ENCODE data around the gene FAM76B. TPM values are rescaled to one million over a fixed set of nuclear protein-coding genes. Genes with fewer than 3 reads are reported as not detected.

FAM76B gene
- total RNA-seq, 1 donor from 2014 or later, result 53.0 TPM

DNA sequence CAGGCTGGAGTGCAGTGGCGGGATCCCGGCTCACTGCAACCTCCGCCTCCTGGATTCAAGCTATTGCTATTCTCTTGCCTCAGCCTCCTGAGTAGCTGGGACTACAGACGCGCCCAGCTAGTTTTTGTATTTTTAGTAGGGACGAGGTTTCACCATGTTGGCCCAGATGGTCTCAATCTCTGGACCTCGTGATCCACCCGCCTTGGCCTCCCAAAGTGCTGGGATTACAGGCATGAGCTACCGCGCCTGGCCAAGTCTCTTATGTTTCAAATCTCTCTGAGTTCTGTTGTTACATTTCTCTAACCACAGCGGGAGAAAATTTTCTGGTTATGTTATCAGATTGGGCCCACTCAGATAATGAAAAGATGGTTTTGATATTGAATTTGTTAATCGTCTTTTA is 10.9 kb upstream of the FAM76B start:
- intact Hi-C loops (cut with micrococcal nuclease), result no loop called here
- no peak for ATAC-seq (ENCODE audit: low read depth)
- H3K36me3 Mint-ChIP-seq (ENCODE audit: low read depth), result peaks cover 47% of the 10 kb centered on the region
- no peak for TF ChIP-seq CTCF (IDR thresholded peaks at IDR 0.05)
- no peak overlapping the region for H3K27ac Mint-ChIP-seq
- no peak overlapping the region for H3K4me3 Mint-ChIP-seq
- no peak for DNase-seq
- H3K27me3 Mint-ChIP-seq, result no peaks in the 10 kb centered on the region
- H3K4me1 Mint-ChIP-seq, result no peaks in the 10 kb centered on the region
- POLR2A ChIA-PET, result interaction anchor here (0.7 kb wide), 1 partner anchor 28 kb away, joined by 7 read pairs; no protein-coding TSS in a partner anchor
- no peaks in the 10 kb centered on the region for H3K9me3 Mint-ChIP-seq
- CTCF ChIA-PET, result no interaction called here

DNA sequence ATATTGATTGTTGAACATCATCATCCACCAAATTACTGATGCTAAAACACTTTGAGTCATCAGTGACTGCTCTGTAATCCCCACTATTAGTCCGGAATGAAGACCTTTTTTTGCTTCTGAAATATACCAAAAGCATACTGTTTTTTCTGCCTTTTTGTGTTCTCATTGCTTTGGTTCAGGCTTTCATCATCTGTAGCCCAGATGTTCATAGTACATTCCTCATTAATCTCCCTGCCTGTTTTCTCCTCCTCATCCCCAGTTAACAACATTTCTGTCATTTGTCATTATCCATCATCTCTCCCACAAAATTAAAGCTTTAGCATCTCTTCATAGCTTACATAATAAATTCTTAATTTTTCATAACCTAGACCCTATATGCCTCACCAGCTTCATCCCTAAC is 10.0 kb upstream of the FAM76B start:
- intact Hi-C loops (cut with micrococcal nuclease), result loop anchor here (2.0 kb wide), 1 partner anchor 13 kb away; no protein-coding TSS in a partner anchor
- CTCF ChIA-PET, result no interaction called here
- peaks cover 45% of the 10 kb centered on the region for H3K36me3 Mint-ChIP-seq (ENCODE audit: low read depth)
- TF ChIP-seq CTCF (IDR thresholded peaks at IDR 0.05), result no peak
- H3K9me3 Mint-ChIP-seq, result no peaks in the 10 kb centered on the region
- peaks cover 5% of the 10 kb centered on the region for H3K4me1 Mint-ChIP-seq
- no peak overlapping the region for H3K27ac Mint-ChIP-seq
- POLR2A ChIA-PET, result no interaction called here
- no peak for DNase-seq
- ATAC-seq (ENCODE audit: low read depth), result no peak
- H3K4me3 Mint-ChIP-seq, result no peak overlapping the region
- H3K27me3 Mint-ChIP-seq, result no peaks in the 10 kb centered on the region

DNA sequence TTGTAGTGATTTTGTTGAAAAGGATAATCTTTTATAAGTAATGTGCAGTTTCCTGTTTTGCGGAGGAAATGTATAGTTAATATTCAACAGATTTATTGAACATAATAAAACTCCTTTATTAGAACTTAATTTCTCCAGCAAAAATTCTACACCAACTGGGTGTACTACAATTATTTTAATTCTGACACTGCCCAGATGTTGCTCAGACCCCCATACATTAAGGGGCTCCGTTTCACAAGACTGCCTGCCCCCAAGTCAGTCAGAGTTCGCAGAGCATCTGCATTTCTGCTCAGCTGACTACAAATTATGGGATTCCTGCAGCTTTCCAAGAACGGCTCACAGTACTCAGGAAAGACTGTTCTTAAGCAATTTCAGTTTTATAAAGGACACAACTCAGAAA is 6.9 kb upstream of the FAM76B start:
- Mint-ChIP-seq H3K9me3 (no peaks in the 10 kb centered on the region), H3K36me3 (ENCODE audit: low read depth) (peaks cover 26% of the 10 kb centered on the region), H3K27me3 (no peaks in the 10 kb centered on the region), H3K4me1 (peaks cover 26% of the 10 kb centered on the region), H3K27ac (no peak overlapping the region), H3K4me3 (no peak overlapping the region)
- no peak for TF ChIP-seq CTCF (IDR thresholded peaks at IDR 0.05)
- DNase-seq (no peak), ATAC-seq (ENCODE audit: low read depth) (no peak)
- ChIA-PET CTCF (no interaction called here), POLR2A (no interaction called here)
- intact Hi-C loops (cut with micrococcal nuclease), result no loop called here

DNA sequence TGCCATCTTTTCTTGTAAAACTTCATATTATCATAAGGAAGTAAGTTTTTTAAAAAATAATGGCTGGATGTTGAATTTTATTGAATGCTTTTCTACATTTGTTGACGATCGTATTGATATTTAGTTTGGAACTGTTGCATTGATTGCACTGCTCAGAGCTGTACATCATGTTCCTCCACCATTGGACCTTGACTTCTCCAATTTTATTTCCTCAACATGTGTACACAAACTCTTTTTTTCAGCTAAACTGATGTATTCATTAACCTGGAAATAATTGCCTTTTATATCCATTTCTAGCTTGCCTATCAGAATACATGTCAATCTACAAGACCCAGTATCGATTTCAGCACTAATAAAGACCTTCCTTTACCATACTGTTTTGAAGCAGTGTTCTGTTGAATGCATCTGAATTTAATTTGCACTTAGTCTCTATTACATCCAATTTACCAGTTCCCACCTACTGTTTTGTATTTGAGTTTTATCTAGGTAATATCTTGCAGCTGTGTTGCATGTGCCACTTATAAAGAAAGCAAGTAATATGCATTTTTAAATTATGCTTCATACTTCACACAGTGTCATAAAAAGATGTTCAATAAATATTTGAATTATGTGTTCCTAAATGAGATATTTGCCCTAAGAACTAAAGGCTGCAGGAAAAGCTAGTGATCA is 6.2 kb upstream of the FAM76B start:
- no peak overlapping the region for H3K27ac Mint-ChIP-seq
- no peaks in the 10 kb centered on the region for H3K9me3 Mint-ChIP-seq
- ChIA-PET CTCF (interaction anchor here (0.6 kb wide), 1 partner anchor 1283 kb away, joined by 3 read pairs; no protein-coding TSS in a partner anchor), POLR2A (no interaction called here)
- no peaks in the 10 kb centered on the region for H3K27me3 Mint-ChIP-seq
- peaks cover 23% of the 10 kb centered on the region for H3K36me3 Mint-ChIP-seq (ENCODE audit: low read depth)
- ATAC-seq (ENCODE audit: low read depth), result no peak
- DNase-seq, result no peak
- H3K4me3 Mint-ChIP-seq, result no peak overlapping the region
- TF ChIP-seq CTCF (IDR thresholded peaks at IDR 0.05), result no peak
- intact Hi-C loops (cut with micrococcal nuclease), result no loop called here
- H3K4me1 Mint-ChIP-seq, result peaks cover 32% of the 10 kb centered on the region

DNA sequence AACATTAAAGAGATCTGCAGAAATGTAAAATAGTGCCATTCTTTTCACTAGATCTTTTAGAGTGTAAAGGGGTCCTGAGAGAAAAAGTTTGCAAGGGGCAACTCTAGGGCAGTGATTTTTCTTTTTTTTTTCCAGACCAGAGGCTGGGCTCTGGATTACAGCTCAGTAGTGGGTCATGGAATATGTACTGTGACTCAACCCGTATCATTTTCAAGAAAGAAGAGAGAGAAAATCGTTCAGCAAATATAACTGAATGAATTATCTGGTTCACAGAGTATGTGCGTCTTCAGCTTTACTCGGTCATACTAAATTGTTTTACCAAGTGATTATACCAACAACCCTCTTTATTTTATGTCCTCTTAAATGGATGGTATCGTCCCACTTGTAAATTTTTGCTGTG is 4.5 kb upstream of the FAM76B start:
- CTCF ChIA-PET, result no interaction called here
- Mint-ChIP-seq H3K9me3 (no peaks in the 10 kb centered on the region), H3K4me3 (no peak overlapping the region), H3K36me3 (ENCODE audit: low read depth) (peaks cover 19% of the 10 kb centered on the region), H3K27ac (no peak overlapping the region), H3K27me3 (no peaks in the 10 kb centered on the region), H3K4me1 (peaks cover 34% of the 10 kb centered on the region)
- ATAC-seq (ENCODE audit: low read depth), result no peak
- TF ChIP-seq CTCF (IDR thresholded peaks at IDR 0.05), result no peak
- POLR2A ChIA-PET, result no interaction called here
- DNase-seq, result no peak
- intact Hi-C loops (cut with micrococcal nuclease), result loop anchor here (5.0 kb wide), 2 partner anchors 128 to 448 kb away; partner anchors contain the start of gene MTMR2

Data from activated B cell treated with CpG ODN at 0.5 μM for 24 hours (primary cell).